CD14-positive monocyte (primary cell): Measurements from ENCODE around the gene PIGV. TPM values are rescaled to one million over a fixed set of nuclear protein-coding genes. Genes with fewer than 3 reads are reported as not detected.

Experiments used
- polyA plus RNA-seq, 3 donors: library from polyadenylated mRNA; depleted of rRNA in 1 of 3; unstranded in 2 of 3; stranded (reverse) in 1 of 3; fragments of 300-500 nt in 2 of 3; fragments of >200 nt in 1 of 3; fragmentation: Illumina TruSeq in 2 of 3; gene quantifications; 1 replicate in 2 of 3; 2 replicates in 1 of 3; pipeline ENCODE4 v1.2.3, GENCODE V29; 2012 to 2021
- small RNA-seq: library from RNA; depleted of rRNA; stranded (forward); fragments of <200 nt; gene quantifications from one replicate; pipeline ENCODE3, GENCODE V24; 2012; ENCODE audit warnings: low read depth; ENCODE audit not compliant: insufficient read length

PIGV gene
- polyA plus RNA-seq, 3 donors, result 5.7 to 9.5 (median 8.3) TPM

Small RNAs within 50 kb of the gene (small RNA-seq; reads per million reads assigned to genes)
- not detected for gene RN7SL165P

Other genes with a start within 250 kb of the PIGV start
- gene ARID1A, start 91.9 kb upstream of the PIGV start, polyA plus RNA-seq, result 10 to 100 TPM in 1 of 3 donors, 1 to 10 TPM in 2; 6.6 to 84.4 (median 9.5) TPM
- 10 to 100 TPM in 1 of 3 donors, 1 to 10 TPM in 2; 3.1 to 46.6 (median 6.0) TPM for gene ZDHHC18, start 38.7 kb downstream of the PIGV start, polyA plus RNA-seq
- gene SFN, start 75.2 kb downstream of the PIGV start, polyA plus RNA-seq, result under 1 TPM in 1 of 3 donors, not detected in 2; 0.36 TPM
- gene GPN2, start 102.3 kb downstream of the PIGV start, polyA plus RNA-seq, result 10 to 100 TPM in 1 of 3 donors, 1 to 10 TPM in 2; 8.3 to 15.9 (median 9.6) TPM
- gene GPATCH3, start 112.5 kb downstream of the PIGV start, polyA plus RNA-seq, result 10 to 100 TPM in 2 of 3 donors, 1 to 10 TPM in 1; 8.2 to 11.8 (median 10.7) TPM
- gene NR0B2, start 126.0 kb downstream of the PIGV start, polyA plus RNA-seq, result not detected
- gene NUDC, start 133.8 kb downstream of the PIGV start, polyA plus RNA-seq, result 10 to 100 TPM; 28.3 to 58.3 (median 47.4) TPM
- gene KDF1, start 172.5 kb downstream of the PIGV start, polyA plus RNA-seq, result not detected
- gene TRNP1, start 205.7 kb downstream of the PIGV start, polyA plus RNA-seq, result 1 to 10 TPM in 1 of 3 donors, under 1 TPM in 2; 0.55 to 2.8 (median 0.92) TPM
- gene TENT5B, start 224.9 kb downstream of the PIGV start, polyA plus RNA-seq, result 1 to 10 TPM in 1 of 3 donors, under 1 TPM in 2; 0.27 to 1.1 (median 0.58) TPM